Stimulated activated CD4-positive, alpha-beta T cell treated with anti-CD3 and anti-CD28 coated beads, Interleukin-15, amount 100 ng/mL, for 1 hour (primary cell): ENCODE measurements around the gene FAM186B.
"Not testable (repeated sequence)": the region's sequence is repeated elsewhere in the genome, so short reads cannot be mapped to it uniquely, and the experiment has no call there.

ENCODE experiments used
- DNase-seq, 2 donors: peaks; one replicate each; pipeline ENCODE4 v3.0.0-alpha.2; 2020; ENCODE audit warnings: low read depth in 1 of 2, low spot score in 1 of 2

FAM186B gene

DNA sequence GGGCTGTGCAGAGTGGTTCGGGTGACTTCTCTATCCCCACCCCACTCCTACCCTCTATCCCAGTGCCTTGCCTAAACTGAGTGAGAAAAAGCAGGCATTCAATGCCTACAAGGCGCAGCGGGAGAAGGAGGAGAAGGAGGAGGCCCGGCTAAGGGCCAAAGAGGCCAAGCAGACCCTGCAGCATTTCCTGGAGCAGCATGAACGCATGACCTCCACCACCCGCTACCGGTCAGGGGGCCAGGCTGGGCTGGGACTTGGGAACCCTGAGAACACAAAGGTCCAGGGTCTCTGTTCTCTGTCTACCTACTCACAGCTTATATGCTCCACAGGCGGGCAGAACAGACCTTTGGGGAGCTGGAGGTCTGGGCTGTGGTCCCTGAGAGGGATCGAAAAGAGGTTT lies 29.6 kb upstream of the FAM186B start:
- no peak for DNase-seq

GRCh38 chr12:49633703-49634345 lies 28.4 kb upstream of the FAM186B start:
- DNase-seq, result no peak

- no peak for DNase-seq
Measured at GRCh38 chr12:49632986-49633702, 27.7 kb upstream of the FAM186B start.

GRCh38 chr12:49632401-49632800 lies 27.0 kb upstream of the FAM186B start:
- DNase-seq, result no peak

- DNase-seq, result no peak
Measured at GRCh38 chr12:49631336-49631907, 26.0 kb upstream of the FAM186B start.

- no peak for DNase-seq
Measured at GRCh38 chr12:49627752-49628360, 22.4 kb upstream of the FAM186B start.

GRCh38 chr12:49626836-49627235 lies 21.4 kb upstream of the FAM186B start:
- DNase-seq, result no peak

GRCh38 chr12:49626169-49626835 lies 20.9 kb upstream of the FAM186B start:
- no peak for DNase-seq

- DNase-seq, result no peak
Measured at GRCh38 chr12:49624921-49625577, 19.6 kb upstream of the FAM186B start.

DNA sequence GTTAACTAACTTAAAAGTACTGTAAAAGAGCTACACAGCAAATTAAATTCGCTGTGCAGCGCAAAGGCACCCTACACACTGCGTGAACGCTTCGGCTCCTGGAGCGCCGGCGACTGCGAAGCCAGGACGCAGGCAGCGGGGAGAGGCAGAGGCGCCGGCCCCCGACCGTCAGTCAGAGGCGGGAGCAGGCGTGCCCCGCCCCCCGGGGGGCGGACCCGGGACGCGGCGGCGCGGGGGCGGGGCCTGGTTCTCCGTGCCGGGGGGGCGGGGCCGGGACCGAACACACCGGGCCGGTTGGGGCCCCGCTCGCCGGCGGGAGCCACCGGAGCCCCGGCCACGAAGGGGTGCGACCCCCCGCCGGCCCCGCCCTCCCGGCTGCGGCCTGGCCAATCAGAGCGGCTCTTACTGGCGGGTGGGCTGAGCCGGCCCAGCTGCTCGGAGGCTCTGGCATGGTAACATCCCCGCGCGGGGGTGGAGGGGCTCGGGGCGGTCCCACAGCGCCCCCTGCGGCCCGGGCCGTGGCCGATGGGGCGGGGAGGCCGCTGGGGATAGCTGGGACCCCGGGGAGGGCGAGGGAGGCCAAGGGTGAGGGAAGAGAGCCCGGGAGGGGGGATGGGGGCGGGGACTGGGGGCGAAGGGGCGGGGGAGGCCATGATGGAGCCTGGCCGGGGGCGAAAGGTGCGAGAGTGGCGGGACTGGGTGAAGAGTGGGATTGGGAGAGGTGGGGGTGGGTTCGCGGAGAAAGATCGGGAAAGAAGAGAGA lies 17.9 kb upstream of the FAM186B start, which contains the start of gene PRPF40B:
Gene PRPF40B, plus strand, starts transcription at position 420 of the 763 bp plus-strand sequence. Its CDS starts 30 bp downstream, at position 450.
- DNase-seq, result peak; percentile 79

DNA sequence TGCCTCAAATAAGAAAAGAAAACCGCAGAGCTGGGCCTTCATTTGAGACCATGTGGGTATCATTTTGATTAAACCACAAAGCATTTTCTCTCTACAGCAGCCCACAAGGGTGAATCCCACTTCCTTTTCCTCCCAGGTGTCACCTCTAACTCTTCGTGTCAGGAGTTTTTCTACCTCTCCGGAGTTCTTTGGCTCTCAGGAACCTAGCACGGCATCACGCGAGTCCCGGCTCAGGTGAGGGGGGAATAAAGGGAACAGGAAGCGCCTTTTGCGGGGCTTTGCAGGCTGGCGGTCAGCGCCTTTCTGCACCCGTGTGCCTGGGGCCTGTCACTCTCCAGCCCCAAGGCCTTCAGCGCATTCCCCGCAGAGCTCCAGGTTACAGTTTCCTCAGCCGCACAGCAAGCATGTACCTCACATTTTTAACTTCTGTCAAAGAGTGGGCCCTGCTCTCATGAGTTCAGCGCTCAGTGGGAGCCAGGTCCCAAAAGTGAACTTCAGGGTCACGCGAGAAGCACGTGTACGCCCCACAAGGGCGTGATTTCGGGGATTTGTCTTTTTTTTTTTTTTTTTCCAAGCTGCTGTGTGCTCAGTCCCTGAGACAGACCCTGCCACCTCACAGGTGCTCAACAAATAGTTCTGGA lies 17.2 kb upstream of the FAM186B start:
- DNase-seq, result peak in 1 of 2 donors; percentile 16

DNA sequence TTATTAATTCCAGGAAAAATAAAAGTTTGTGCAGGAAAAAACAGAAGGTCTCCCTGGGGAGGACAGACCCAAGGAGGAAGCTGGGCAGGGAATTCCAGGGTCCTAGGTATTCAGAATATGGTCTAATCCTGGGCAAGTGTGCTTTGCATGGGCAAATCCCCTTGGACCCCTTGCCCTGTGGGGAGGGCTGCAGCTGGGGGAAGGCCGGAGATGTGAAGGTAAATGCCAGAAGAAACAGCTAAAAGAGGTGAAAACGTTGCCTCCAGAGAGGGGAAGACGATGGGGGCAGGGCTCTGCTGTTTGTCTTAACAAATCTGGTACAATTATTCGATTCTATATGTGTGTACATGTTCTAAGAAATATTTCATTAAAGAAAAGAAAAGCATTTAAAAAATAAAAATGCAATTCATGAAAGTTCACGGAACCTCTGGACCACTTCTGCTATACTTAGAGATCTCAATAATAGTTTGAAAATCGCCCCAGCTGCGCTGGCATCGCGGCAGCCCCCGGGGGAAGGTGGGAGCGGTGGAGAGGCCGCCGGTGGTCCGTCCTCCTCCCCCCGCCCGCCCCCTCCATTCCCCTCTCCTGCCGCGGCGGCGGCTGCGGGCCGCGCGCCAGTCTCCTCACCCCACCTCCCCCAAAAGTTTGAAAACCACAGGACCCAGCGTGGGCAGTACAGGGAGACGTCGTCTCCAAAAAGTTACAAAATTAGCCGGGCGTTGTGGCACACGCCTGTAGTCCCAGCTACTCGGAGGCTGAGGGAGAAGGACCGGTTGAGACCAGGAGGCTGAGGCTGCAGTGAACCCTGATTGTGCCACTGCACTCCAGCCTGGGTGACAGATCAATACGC lies 16.4 kb upstream of the FAM186B start:
- no peak for DNase-seq

- DNase-seq, result no peak
Measured at GRCh38 chr12:49619286-49619685, 13.8 kb upstream of the FAM186B start.

DNA sequence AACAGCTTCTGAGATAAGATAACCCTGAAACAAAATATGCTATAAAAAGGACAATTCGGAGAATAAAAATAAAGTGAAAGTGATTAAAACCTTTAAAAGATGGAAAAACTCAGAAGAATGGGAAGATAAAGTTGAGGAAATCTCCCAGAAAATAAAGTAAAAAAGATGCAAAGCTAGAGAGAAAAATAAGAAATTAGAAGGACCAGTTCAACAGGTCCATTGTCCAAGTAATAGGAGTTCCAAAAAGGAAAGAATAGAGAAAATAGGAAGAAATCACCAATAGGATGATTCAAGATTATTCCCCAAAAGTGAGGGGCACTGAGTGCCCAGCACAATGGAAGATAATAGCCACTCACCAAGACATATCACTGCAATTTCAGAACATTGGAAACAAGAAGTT lies 13.1 kb upstream of the FAM186B start:
- DNase-seq, result no peak

- no peak for DNase-seq
Measured at GRCh38 chr12:49616533-49617219, 11.2 kb upstream of the FAM186B start.

DNA sequence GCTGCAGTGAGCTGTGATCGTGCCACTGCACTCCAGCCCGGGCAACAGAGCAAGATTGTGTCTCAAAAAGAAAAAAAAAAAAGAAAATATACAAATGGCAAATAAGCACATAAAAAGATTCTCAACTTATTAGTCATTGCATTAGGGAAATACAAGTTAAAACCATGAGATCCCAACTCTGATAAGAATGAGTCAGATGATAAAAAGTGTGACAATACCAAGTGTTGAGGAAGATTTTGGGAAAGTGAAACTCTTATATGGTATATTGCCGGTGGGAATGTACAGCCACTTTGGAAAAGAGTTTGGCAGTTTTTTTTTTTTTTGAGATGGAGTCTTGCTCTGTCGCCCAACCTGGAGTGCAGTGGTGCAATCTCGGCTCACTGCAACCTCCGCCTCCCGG lies 10.3 kb upstream of the FAM186B start:
- DNase-seq, result no peak

- no peak for DNase-seq
Measured at GRCh38 chr12:49612210-49612609, 6.8 kb upstream of the FAM186B start.

GRCh38 chr12:49610785-49611184 lies 5.3 kb upstream of the FAM186B start:
- DNase-seq, result not testable (repeated sequence)
